Liver (tissue), 9 donors: Measurements from ENCODE around the gene CEP250. TPM values are rescaled to one million over a fixed set of nuclear protein-coding genes. Genes with fewer than 3 reads are reported as not detected.
A peak's percentile ranks its signal among the peaks of the same experiment; 100 is the strongest.

Experiments
- DNase-seq: peaks from one replicate; pipeline ENCODE4 v3.0.0-alpha.2; 2017; ENCODE audit warnings: low spot score
- H3K27ac ChIP-seq, 2 donors: one replicate each; pipeline ENCODE4 v1.7.0; 2013; ENCODE audit warnings: inconsistent platforms in 2 of 2, low read length in 2 of 2, control low read depth in 1 of 2, low read depth in 1 of 2, mild to moderate bottlenecking in 1 of 2
- H3K27me3 ChIP-seq, 4 donors: one replicate each; pipeline versions ENCODE4 v1.6.1 to v1.7.0; 2013; ENCODE audit warnings: low read length in 3 of 4, inconsistent platforms in 1 of 4, mild to moderate bottlenecking in 1 of 4, moderate library complexity in 1 of 4; ENCODE audit not compliant: control insufficient read depth in 4 of 4, insufficient read depth in 4 of 4
- H3K36me3 ChIP-seq, 4 donors: one replicate each; pipeline versions ENCODE4 v1.6.1 to v1.7.0; 2013; ENCODE audit warnings: low read length in 3 of 4, mild to moderate bottlenecking in 3 of 4, low read depth in 1 of 4, moderate library complexity in 1 of 4; ENCODE audit not compliant: control insufficient read depth in 4 of 4, insufficient read depth in 3 of 4
- H3K4me1 ChIP-seq, 4 donors: one replicate each; pipeline versions ENCODE4 v1.6.1 to v1.7.0; 2013; ENCODE audit warnings: low read length in 3 of 4, mild to moderate bottlenecking in 3 of 4, moderate library complexity in 1 of 4; ENCODE audit not compliant: control insufficient read depth in 4 of 4, insufficient read depth in 4 of 4
- H3K4me3 ChIP-seq, 3 donors: one replicate each; pipeline versions ENCODE4 v1.6.1 to v1.7.0; 2013; ENCODE audit warnings: low read length in 3 of 3, control low read depth in 1 of 3, low read depth in 1 of 3, mild to moderate bottlenecking in 1 of 3
- H3K9ac ChIP-seq, 2 donors: one replicate each; pipeline ENCODE4 v1.7.0; 2013; ENCODE audit warnings: low read length in 2 of 2, mild to moderate bottlenecking in 2 of 2, moderate library complexity in 2 of 2, control low read depth in 1 of 2, low read depth in 1 of 2
- H3K9me3 ChIP-seq, 4 donors: one replicate each; pipeline versions ENCODE4 v1.6.1 to v1.7.0; 2013; ENCODE audit warnings: low read length in 3 of 4; ENCODE audit not compliant: control insufficient read depth in 4 of 4
- CTCF ChIP-seq: fragments of 150-350 bp; IDR thresholded peaks from 2 replicates; pipeline ENCODE4 v1.5.1; 2017; ENCODE audit warnings: improper control_type of control experiment, low read depth, low read length; ENCODE audit not compliant: missing input control
- EGR1 ChIP-seq, 2 donors: IDR thresholded peaks; 2 replicates each; pipeline ENCODE4 v1.6.1; 2016 to 2018; ENCODE audit warnings: antibody characterized with exemption in 2 of 2, low read depth in 2 of 2
- FOXA1 ChIP-seq: IDR thresholded peaks from 2 replicates; pipeline ENCODE4 v1.6.1; 2016; ENCODE audit warnings: antibody characterized with exemption
- FOXA2 ChIP-seq: IDR thresholded peaks from 2 replicates; pipeline ENCODE4 v1.6.1; 2016; ENCODE audit warnings: antibody characterized with exemption
- GABPA ChIP-seq, 2 donors: IDR thresholded peaks in 1 of 2; conservative IDR thresholded peaks in 1 of 2; 2 replicates each; pipeline ENCODE4 v1.6.1; 2016; ENCODE audit warnings: antibody characterized with exemption in 2 of 2, mild to moderate bottlenecking in 1 of 2, moderate library complexity in 1 of 2
- HNF4G ChIP-seq: IDR thresholded peaks from 2 replicates; pipeline ENCODE4 v1.6.1; 2016; ENCODE audit warnings: antibody characterized with exemption
- JUND ChIP-seq, 2 donors: IDR thresholded peaks; 2 replicates each; pipeline ENCODE4 v1.6.1; 2016; ENCODE audit warnings: antibody characterized with exemption in 2 of 2
- MAX ChIP-seq: IDR thresholded peaks from 2 replicates; pipeline ENCODE4 v1.6.1; 2016; ENCODE audit warnings: antibody characterized with exemption
- NR2F2 ChIP-seq: IDR thresholded peaks from 2 replicates; pipeline ENCODE4 v1.6.1; 2016; ENCODE audit warnings: antibody characterized with exemption
- REST ChIP-seq: IDR thresholded peaks from 2 replicates; pipeline ENCODE4 v1.6.1; 2016; ENCODE audit warnings: antibody characterized with exemption, mild to moderate bottlenecking
- SP1 ChIP-seq: IDR thresholded peaks from 2 replicates; pipeline ENCODE4 v1.6.1; 2018; ENCODE audit warnings: antibody characterized with exemption, mild to moderate bottlenecking
- YY1 ChIP-seq: IDR thresholded peaks from 2 replicates; pipeline ENCODE4 v1.6.1; 2016; ENCODE audit warnings: antibody characterized with exemption, mild to moderate bottlenecking
- ZBTB33 ChIP-seq: IDR thresholded peaks from 2 replicates; pipeline ENCODE4 v1.6.1; 2016; ENCODE audit warnings: antibody characterized with exemption
- WGBS: extraction: QIAGEN DNeasy Blood & Tissue Kit; methylation state at CpG from one replicate; pipeline ENCODE4 v1.1.7; 2013; 5-methylcytosine and 5-hydroxymethylcytosine counted together
- polyA plus RNA-seq, 2 donors: library from polyadenylated mRNA; stranded (reverse) in 1 of 2; unstranded in 1 of 2; fragments of 200-250 nt in 1 of 2; fragments of >200 nt in 1 of 2; fragmentation: Nextera tagmentation in 1 of 2; extraction: Ambion mirVana in 1 of 2; gene quantifications; one replicate each; pipeline versions ENCODE4 v1.2.1 to v1.2.3, GENCODE V29; 2013 to 2015
- total RNA-seq, 2 donors: library from RNA; depleted of rRNA; stranded (reverse); fragments of >200 nt; gene quantifications; one replicate each; pipeline ENCODE4 v1.2.3, GENCODE V29; 2014
- donor health status: healthy.
- donor health status: healthy.
- donor health status: healthy.
- donor health status: healthy.
- donor health status: healthy.

Gene CEP250
- total and polyA plus RNA-seq, 4 donors = 3.4 to 13.3 (median 8.3) TPM

- no peaks in the 10 kb centered on the region for H3K4me1 ChIP-seq
- no peaks in the 10 kb centered on the region for H3K27me3 ChIP-seq
- no peak for TF ChIP-seq FOXA2
- TF ChIP-seq NR2F2 = no peak
- TF ChIP-seq JUND (IDR thresholded peaks at IDR 0.05) = no peak
- no peak for TF ChIP-seq SP1
- TF ChIP-seq ZBTB33 = no peak
- H3K36me3 ChIP-seq = peaks cover 2 to 24% (median 14%) of the 10 kb centered on the region in 4 donors
- H3K9ac ChIP-seq = no peak overlapping the region
- no peaks in the 10 kb centered on the region for H3K9me3 ChIP-seq
- DNase-seq = no peak
- 87% methylated on average over 5 of the region's 5 CpGs for WGBS
- no peak overlapping the region for H3K4me3 ChIP-seq
- no peak overlapping the region for H3K27ac ChIP-seq
Observed at GRCh38 chr20:35489717-35490116, 34.3 kb downstream of the CEP250 start.

GRCh38 chr20:35490736-35491181, 35.4 kb downstream of the CEP250 start:
- Histone ChIP-seq H3K4me1 (no peaks in the 10 kb centered on the region), H3K9ac (peak overlapping the region; percentile 19 to 73), H3K27ac (peak overlapping the region in 1 of 2 donors; percentile 22), H3K9me3 (no peaks in the 10 kb centered on the region), H3K27me3 (no peaks in the 10 kb centered on the region), H3K36me3 (peaks cover 2 to 32% (median 18%) of the 10 kb centered on the region in 4 donors), H3K4me3 (peak overlapping the region in 2 of 3 donors; percentile 21 to 48)
- no peak for DNase-seq
- WGBS = 68% methylated on average over 6 of the region's 6 CpGs
- TF ChIP-seq HNF4G (no peak), FOXA2 (no peak), REST (no peak), EGR1 (IDR thresholded peaks at IDR 0.05; ENCODE audit: low read depth in 2 of 2) (no peak), FOXA1 (no peak), MAX (no peak), GABPA (IDR thresholded peaks at IDR 0.05 in 1 of 2, conservative IDR thresholded peaks at IDR 0.05 in 1 of 2) (no peak), CTCF (no peak), YY1 (no peak), NR2F2 (no peak), ZBTB33 (no peak)
